Cardiac fibroblast (primary cell): ENCODE measurements around the gene CLDND2.

Experiments used
- DNase-seq, 2 donors: peaks; one replicate each; pipeline versions ENCODE4 v3.0.0 to v3.0.0-alpha.2; 2010; ENCODE audit warnings: low read depth in 2 of 2
- H3K4me3 ChIP-seq, 2 donors: replicated peaks in 1 of 2; 1 replicate in 1 of 2; 2 replicates in 1 of 2; pipeline ENCODE4 v1.5.1; 2011; ENCODE audit warnings: low read depth in 2 of 2, low read length in 2 of 2, mild to moderate bottlenecking in 2 of 2, moderate library complexity in 1 of 2
- CTCF ChIP-seq: IDR thresholded peaks from one replicate; pipeline ENCODE4 v1.5.1; 2011; ENCODE audit warnings: low read depth, mild to moderate bottlenecking, low read length, inconsistent platforms

CLDND2 gene

DNA sequence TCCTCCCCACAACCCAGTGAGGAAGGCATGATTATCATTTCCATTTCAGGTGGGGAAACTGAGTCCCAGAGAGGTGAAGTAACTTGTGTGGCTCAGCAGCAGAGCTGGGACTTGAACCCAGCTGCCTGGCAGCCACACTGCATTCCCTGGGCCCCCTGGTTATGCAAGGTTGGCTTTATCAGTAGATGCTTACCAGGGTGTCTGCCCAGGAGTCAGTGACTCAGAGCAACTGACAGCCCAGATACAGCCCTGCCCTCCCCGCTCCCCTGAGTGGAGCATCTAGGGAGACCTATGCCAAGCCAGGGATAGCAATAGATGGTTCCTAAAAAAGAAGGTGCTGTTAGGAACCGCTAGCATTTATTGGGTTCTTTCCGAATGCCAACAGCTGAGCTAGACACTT, 51.4 kb downstream of the CLDND2 start:
- TF ChIP-seq CTCF: no peak
- H3K4me3 ChIP-seq: no peak overlapping the region
- DNase-seq: no peak
